ENCODE data around the gene RARB.

Gene RARB

GRCh38 chr3:25581823-25582222 lies 153.8 kb downstream of the RARB start:
- no peak for DNase-seq (ENCODE audit: low read depth)
- no peak for TF ChIP-seq CTCF (IDR thresholded peaks at IDR 0.05; ENCODE audit: low read length, missing control alignments)

GRCh38 chr3:25582242-25582641 lies 154.2 kb downstream of the RARB start:
- no peak overlapping the region for H3K4me3 ChIP-seq (replicated peaks; ENCODE audit: low read depth, low read length)
- DNase-seq (ENCODE audit: low read depth) = peak; percentile 77
- TF ChIP-seq CTCF (IDR thresholded peaks at IDR 0.05; ENCODE audit: low read length, missing control alignments) = no peak

More at GRCh38 chr3:25581823-25582222, 153.8 kb downstream of the RARB start:
- H3K4me3 ChIP-seq (replicated peaks; ENCODE audit: low read depth, low read length) = no peak overlapping the region

- no peak overlapping the region for H3K4me3 ChIP-seq (replicated peaks; ENCODE audit: low read depth, low read length)
- DNase-seq (ENCODE audit: low read depth) = no peak
- TF ChIP-seq CTCF (IDR thresholded peaks at IDR 0.05; ENCODE audit: low read length, missing control alignments) = no peak
Measured at GRCh38 chr3:25583343-25583742, 155.3 kb downstream of the RARB start.

GRCh38 chr3:25584011-25584789 lies 156.1 kb downstream of the RARB start:
- no peak for TF ChIP-seq CTCF (IDR thresholded peaks at IDR 0.05; ENCODE audit: low read length, missing control alignments)
- H3K4me3 ChIP-seq (replicated peaks; ENCODE audit: low read depth, low read length) = no peak overlapping the region
- no peak for DNase-seq (ENCODE audit: low read depth)

GRCh38 chr3:25585361-25586166 lies 157.5 kb downstream of the RARB start:
- H3K4me3 ChIP-seq (replicated peaks; ENCODE audit: low read depth, low read length) = no peak overlapping the region
- no peak for TF ChIP-seq CTCF (IDR thresholded peaks at IDR 0.05; ENCODE audit: low read length, missing control alignments)
- no peak for DNase-seq (ENCODE audit: low read depth)

GRCh38 chr3:25586167-25586505 lies 158.1 kb downstream of the RARB start:
- no peak overlapping the region for H3K4me3 ChIP-seq (replicated peaks; ENCODE audit: low read depth, low read length)
- no peak for TF ChIP-seq CTCF (IDR thresholded peaks at IDR 0.05; ENCODE audit: low read length, missing control alignments)
- no peak for DNase-seq (ENCODE audit: low read depth)
